ENCODE data around the gene HS3ST3B1. TPM values are rescaled to one million over a fixed set of nuclear protein-coding genes. Genes with fewer than 3 reads are reported as not detected.
A peak's percentile ranks its signal among the peaks of the same experiment; 100 is the strongest.

The HS3ST3B1 gene
- total RNA-seq, 1 experiment from 2014 or later = 22.3 TPM

- TF ChIP-seq PRRX2 (CRISPR knock-in tag; IDR thresholded peaks at IDR 0.05) = no peak
Measured at GRCh38 chr17:14351493-14351892, 50.6 kb downstream of the HS3ST3B1 start (continued).

GRCh38 chr17:14352136-14352535 is 51.3 kb downstream of the HS3ST3B1 start:
- no peak overlapping the region for H3K4me3 Mint-ChIP-seq
- ChIA-PET CTCF (interaction anchor here (1.4 kb wide), 1 partner anchor 14 kb away, joined by 3 read pairs; no protein-coding TSS in a partner anchor), POLR2A (no interaction called here)
- DNase-seq (ENCODE audit: low spot score) = no peak
- no peaks in the 10 kb centered on the region for H3K9me3 Mint-ChIP-seq
- no peaks in the 10 kb centered on the region; the same call in 1 of the 2 replicates for H3K27me3 Mint-ChIP-seq (ENCODE audit: low read depth)
- no peak for ATAC-seq
- H3K27ac Mint-ChIP-seq = 0 out of 2 replicates have a peak overlapping the region, but pooled peaks have one; percentile 62
- TF ChIP-seq ZNF138 (CRISPR knock-in tag; conservative IDR thresholded peaks at IDR 0.05) (no peak), NR1H2 (CRISPR knock-in tag; IDR thresholded peaks at IDR 0.05) (no peak), SOX15 (CRISPR knock-in tag; IDR thresholded peaks at IDR 0.05) (no peak), OVOL2 (CRISPR knock-in tag; IDR thresholded peaks at IDR 0.05; ENCODE audit: borderline replicate concordance) (no peak)
- H3K4me1 Mint-ChIP-seq = peaks cover 10% of the 10 kb centered on the region
- peaks cover 9% of the 10 kb centered on the region; the same call in 1 of the 2 replicates for H3K36me3 Mint-ChIP-seq

- H3K9me3 Mint-ChIP-seq = no peaks in the 10 kb centered on the region
- CTCF ChIA-PET = no interaction called here
- no peak overlapping the region for H3K4me3 Mint-ChIP-seq
- no peak overlapping the region for H3K27ac Mint-ChIP-seq
- ATAC-seq (no peak; the same call in 1 of the 2 replicates), DNase-seq (ENCODE audit: low spot score) (no peak)
- H3K27me3 Mint-ChIP-seq (ENCODE audit: low read depth) = no peaks in the 10 kb centered on the region; the same call in 1 of the 2 replicates
- TF ChIP-seq ZNF532 (CRISPR knock-in tag; IDR thresholded peaks at IDR 0.05; ENCODE audit: borderline replicate concordance) (no peak), JUN (CRISPR knock-in tag; IDR thresholded peaks at IDR 0.05) (no peak), ZNF263 (CRISPR knock-in tag; IDR thresholded peaks at IDR 0.05; ENCODE audit: low read depth) (no peak), NFE2L1 (CRISPR knock-in tag; IDR thresholded peaks at IDR 0.05) (no peak), ZBTB21 (CRISPR knock-in tag; IDR thresholded peaks at IDR 0.05; ENCODE audit: borderline replicate concordance) (no peak), HMGA2 (CRISPR knock-in tag; IDR thresholded peaks at IDR 0.05) (no peak)
- peaks cover 11% of the 10 kb centered on the region for H3K4me1 Mint-ChIP-seq
- 0 out of 2 replicates have a peak, but pooled peaks cover under 1% of the 10 kb centered on the region for H3K36me3 Mint-ChIP-seq
- POLR2A ChIA-PET = no interaction called here
Measured at GRCh38 chr17:14353861-14354474, 53.1 kb downstream of the HS3ST3B1 start.

- H3K27me3 Mint-ChIP-seq (ENCODE audit: low read depth) = no peaks in the 10 kb centered on the region; the same call in 1 of the 2 replicates
- CTCF ChIA-PET = no interaction called here
- TF ChIP-seq FOXK1 (CRISPR knock-in tag; IDR thresholded peaks at IDR 0.05) = no peak
- TF ChIP-seq MYBL2 (CRISPR knock-in tag; IDR thresholded peaks at IDR 0.05) = no peak
- TF ChIP-seq TEAD1 (CRISPR knock-in tag; IDR thresholded peaks at IDR 0.05) = no peak
- no peak for TF ChIP-seq ATF1 (CRISPR knock-in tag; IDR thresholded peaks at IDR 0.05)
- TF ChIP-seq ZSCAN18 (CRISPR knock-in tag; IDR thresholded peaks at IDR 0.05) = no peak
- TF ChIP-seq KAT7 (CRISPR knock-in tag; IDR thresholded peaks at IDR 0.05; ENCODE audit: borderline replicate concordance) = no peak
- no peak for TF ChIP-seq PREB (CRISPR knock-in tag; IDR thresholded peaks at IDR 0.05; ENCODE audit: borderline replicate concordance)
- TF ChIP-seq ZBTB21 (CRISPR knock-in tag; IDR thresholded peaks at IDR 0.05; ENCODE audit: borderline replicate concordance) = no peak
- no peak for TF ChIP-seq ATF3 (CRISPR knock-in tag; conservative IDR thresholded peaks at IDR 0.05)
- TF ChIP-seq FOXJ3 (CRISPR knock-in tag; IDR thresholded peaks at IDR 0.05; ENCODE audit: borderline replicate concordance) = no peak
- TF ChIP-seq EMX1 (CRISPR knock-in tag; IDR thresholded peaks at IDR 0.05) = no peak
- no peak for TF ChIP-seq ZNF416 (CRISPR knock-in tag; IDR thresholded peaks at IDR 0.05)
- no peak for TF ChIP-seq MAX (CRISPR knock-in tag; IDR thresholded peaks at IDR 0.05)
- no peak for TF ChIP-seq IRF1 (CRISPR knock-in tag; IDR thresholded peaks at IDR 0.05)
Measured at GRCh38 chr17:14354807-14355206, 53.9 kb downstream of the HS3ST3B1 start.

More at GRCh38 chr17:14354807-14355206, 53.9 kb downstream of the HS3ST3B1 start:
- ATAC-seq (no peak), DNase-seq (ENCODE audit: low spot score) (no peak)
- Mint-ChIP-seq H3K36me3 (no peaks in the 10 kb centered on the region), H3K27ac (no peak overlapping the region), H3K4me1 (peaks cover 19% of the 10 kb centered on the region), H3K9me3 (no peaks in the 10 kb centered on the region), H3K4me3 (no peak overlapping the region)
- POLR2A ChIA-PET = no interaction called here

Measured in WTC11 (cell line).